ENCODE measurements around the gene RASA3.
"Not testable (repeated sequence)": the region's sequence is repeated elsewhere in the genome, so short reads cannot be mapped to it uniquely, and the experiment has no call there.

The RASA3 gene

GRCh38 chr13:114125589-114125988 lies 6.8 kb downstream of the RASA3 start:
- no peak for DNase-seq

GRCh38 chr13:114124921-114125320 lies 7.5 kb downstream of the RASA3 start:
- peak; percentile 61 to 82 for DNase-seq

GRCh38 chr13:114124431-114124830 lies 8.0 kb downstream of the RASA3 start:
- DNase-seq = no peak

- no peak for DNase-seq
Observed at GRCh38 chr13:114123876-114124275, 8.5 kb downstream of the RASA3 start.

- DNase-seq = no peak
Observed at GRCh38 chr13:114123448-114123847, 9.0 kb downstream of the RASA3 start.

- no peak for DNase-seq
Observed at GRCh38 chr13:114122591-114123211, 9.7 kb downstream of the RASA3 start.

GRCh38 chr13:114122127-114122511 lies 10.3 kb downstream of the RASA3 start:
- DNase-seq = no peak

- no peak for DNase-seq
Observed at GRCh38 chr13:114121496-114122126, 10.8 kb downstream of the RASA3 start.

GRCh38 chr13:114121031-114121430 lies 11.4 kb downstream of the RASA3 start:
- no peak for DNase-seq

GRCh38 chr13:114120591-114121011 lies 11.8 kb downstream of the RASA3 start:
- DNase-seq = peak in 1 of 2 donors; percentile 47

GRCh38 chr13:114119196-114119595 lies 13.2 kb downstream of the RASA3 start:
- DNase-seq = no peak

- no peak for DNase-seq
Observed at GRCh38 chr13:114118511-114119123, 13.8 kb downstream of the RASA3 start.

- peak in 1 of 2 donors; percentile 27 for DNase-seq
Observed at GRCh38 chr13:114118086-114118485, 14.3 kb downstream of the RASA3 start.

GRCh38 chr13:114117341-114117874 lies 15.0 kb downstream of the RASA3 start:
- not testable (repeated sequence) for DNase-seq

GRCh38 chr13:114116734-114117133 lies 15.7 kb downstream of the RASA3 start:
- no peak for DNase-seq

- no peak for DNase-seq
Observed at GRCh38 chr13:114115796-114116195, 16.6 kb downstream of the RASA3 start.

- peak; percentile 95 to 96 for DNase-seq
Observed at GRCh38 chr13:114115191-114115671, 17.2 kb downstream of the RASA3 start.

- DNase-seq = not testable (repeated sequence)
Observed at GRCh38 chr13:114114666-114115065, 17.8 kb downstream of the RASA3 start.

- DNase-seq = no peak
Observed at GRCh38 chr13:114114006-114114640, 18.3 kb downstream of the RASA3 start.

- not testable (repeated sequence) for DNase-seq
Observed at GRCh38 chr13:114113395-114113794, 19.0 kb downstream of the RASA3 start.

- no peak for DNase-seq
Observed at GRCh38 chr13:114112826-114113322, 19.5 kb downstream of the RASA3 start.

- DNase-seq = no peak
Observed at GRCh38 chr13:114112231-114112825, 20.1 kb downstream of the RASA3 start.

Measured in inflammatory macrophage (primary cell).